Measurements from ENCODE around the gene PRPF6. TPM values are rescaled to one million over a fixed set of nuclear protein-coding genes. Genes with fewer than 3 reads are reported as not detected.

Gene PRPF6
- total and polyA plus RNA-seq, 2 of the 13 experiments (the other 11 are each of a cell fraction or from before 2014, with no cell fraction given): 63.7 to 101 TPM

GRCh38 chr20:64036346-64037198 lies 55.6 kb downstream of the PRPF6 start (continued):
- TF ChIP-seq, protein P1, sequence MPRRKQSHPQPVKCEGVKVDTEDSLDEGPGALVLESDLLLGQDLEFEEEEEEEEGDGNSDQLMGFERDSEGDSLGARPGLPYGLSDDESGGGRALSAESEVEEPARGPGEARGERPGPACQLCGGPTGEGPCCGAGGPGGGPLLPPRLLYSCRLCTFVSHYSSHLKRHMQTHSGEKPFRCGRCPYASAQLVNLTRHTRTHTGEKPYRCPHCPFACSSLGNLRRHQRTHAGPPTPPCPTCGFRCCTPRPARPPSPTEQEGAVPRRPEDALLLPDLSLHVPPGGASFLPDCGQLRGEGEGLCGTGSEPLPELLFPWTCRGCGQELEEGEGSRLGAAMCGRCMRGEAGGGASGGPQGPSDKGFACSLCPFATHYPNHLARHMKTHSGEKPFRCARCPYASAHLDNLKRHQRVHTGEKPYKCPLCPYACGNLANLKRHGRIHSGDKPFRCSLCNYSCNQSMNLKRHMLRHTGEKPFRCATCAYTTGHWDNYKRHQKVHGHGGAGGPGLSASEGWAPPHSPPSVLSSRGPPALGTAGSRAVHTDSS (CRISPR knock-in tag; conservative IDR thresholded peaks at IDR 0.05): no peak
- TF ChIP-seq ZNF124 (CRISPR knock-in tag; IDR thresholded peaks at IDR 0.05) (no peak; the same call in 1 of the 2 replicates), RAD21 (CRISPR knock-in tag; IDR thresholded peaks at IDR 0.05) (peak; percentile 23), ATF1 (CRISPR knock-in tag; IDR thresholded peaks at IDR 0.05) (no peak), SMC3 (IDR thresholded peaks at IDR 0.05; ENCODE audit: low read length) (no peak), HNRNPL (IDR thresholded peaks at IDR 0.05; ENCODE audit: low read depth, low read length) (peak; percentile 98), ZBTB40 (IDR thresholded peaks at IDR 0.05) (no peak), ZBTB40 (CRISPR knock-in tag; IDR thresholded peaks at IDR 0.05) (no peak), ARNT (IDR thresholded peaks at IDR 0.05) (no peak)
- TF ChIP-seq, protein P2, sequence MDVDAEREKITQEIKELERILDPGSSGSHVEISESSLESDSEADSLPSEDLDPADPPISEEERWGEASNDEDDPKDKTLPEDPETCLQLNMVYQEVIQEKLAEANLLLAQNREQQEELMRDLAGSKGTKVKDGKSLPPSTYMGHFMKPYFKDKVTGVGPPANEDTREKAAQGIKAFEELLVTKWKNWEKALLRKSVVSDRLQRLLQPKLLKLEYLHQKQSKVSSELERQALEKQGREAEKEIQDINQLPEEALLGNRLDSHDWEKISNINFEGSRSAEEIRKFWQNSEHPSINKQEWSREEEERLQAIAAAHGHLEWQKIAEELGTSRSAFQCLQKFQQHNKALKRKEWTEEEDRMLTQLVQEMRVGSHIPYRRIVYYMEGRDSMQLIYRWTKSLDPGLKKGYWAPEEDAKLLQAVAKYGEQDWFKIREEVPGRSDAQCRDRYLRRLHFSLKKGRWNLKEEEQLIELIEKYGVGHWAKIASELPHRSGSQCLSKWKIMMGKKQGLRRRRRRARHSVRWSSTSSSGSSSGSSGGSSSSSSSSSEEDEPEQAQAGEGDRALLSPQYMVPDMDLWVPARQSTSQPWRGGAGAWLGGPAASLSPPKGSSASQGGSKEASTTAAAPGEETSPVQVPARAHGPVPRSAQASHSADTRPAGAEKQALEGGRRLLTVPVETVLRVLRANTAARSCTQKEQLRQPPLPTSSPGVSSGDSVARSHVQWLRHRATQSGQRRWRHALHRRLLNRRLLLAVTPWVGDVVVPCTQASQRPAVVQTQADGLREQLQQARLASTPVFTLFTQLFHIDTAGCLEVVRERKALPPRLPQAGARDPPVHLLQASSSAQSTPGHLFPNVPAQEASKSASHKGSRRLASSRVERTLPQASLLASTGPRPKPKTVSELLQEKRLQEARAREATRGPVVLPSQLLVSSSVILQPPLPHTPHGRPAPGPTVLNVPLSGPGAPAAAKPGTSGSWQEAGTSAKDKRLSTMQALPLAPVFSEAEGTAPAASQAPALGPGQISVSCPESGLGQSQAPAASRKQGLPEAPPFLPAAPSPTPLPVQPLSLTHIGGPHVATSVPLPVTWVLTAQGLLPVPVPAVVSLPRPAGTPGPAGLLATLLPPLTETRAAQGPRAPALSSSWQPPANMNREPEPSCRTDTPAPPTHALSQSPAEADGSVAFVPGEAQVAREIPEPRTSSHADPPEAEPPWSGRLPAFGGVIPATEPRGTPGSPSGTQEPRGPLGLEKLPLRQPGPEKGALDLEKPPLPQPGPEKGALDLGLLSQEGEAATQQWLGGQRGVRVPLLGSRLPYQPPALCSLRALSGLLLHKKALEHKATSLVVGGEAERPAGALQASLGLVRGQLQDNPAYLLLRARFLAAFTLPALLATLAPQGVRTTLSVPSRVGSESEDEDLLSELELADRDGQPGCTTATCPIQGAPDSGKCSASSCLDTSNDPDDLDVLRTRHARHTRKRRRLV (CRISPR knock-in tag; IDR thresholded peaks at IDR 0.05): peak; percentile 35; the same call in 1 of the 2 replicates

Measured in HepG2 (cell line).